Fibroblast of villous mesenchyme (primary cell): ENCODE data around the gene STK32B. TPM values are rescaled to one million over a fixed set of nuclear protein-coding genes. Genes with fewer than 3 reads are reported as not detected.

Experiments
- DNase-seq: peaks from one replicate; pipeline ENCODE4 v3.0.0-alpha.2; 2010; ENCODE audit warnings: low read depth
- H3K4me3 ChIP-seq: 2 replicates; pipeline ENCODE4 v1.5.1; 2011; ENCODE audit warnings: low read depth, mild to moderate bottlenecking, low read length
- CTCF ChIP-seq: IDR thresholded peaks from 2 replicates; pipeline ENCODE4 v1.5.1; 2012; ENCODE audit warnings: low read depth, mild to moderate bottlenecking, low read length; ENCODE audit not compliant: insufficient read depth
- total RNA-seq: library from RNA; depleted of rRNA; stranded (reverse); fragments of >200 nt; gene quantifications from 2 replicates; pipeline ENCODE4 v1.2.3, GENCODE V29; 2012

STK32B gene
- total RNA-seq, 1 donor = 2.6 TPM

GRCh38 chr4:5134620-5135019, 83.3 kb downstream of the STK32B start:
- DNase-seq = no peak
- H3K4me3 ChIP-seq = no peak overlapping the region
- no peak for TF ChIP-seq CTCF

DNA sequence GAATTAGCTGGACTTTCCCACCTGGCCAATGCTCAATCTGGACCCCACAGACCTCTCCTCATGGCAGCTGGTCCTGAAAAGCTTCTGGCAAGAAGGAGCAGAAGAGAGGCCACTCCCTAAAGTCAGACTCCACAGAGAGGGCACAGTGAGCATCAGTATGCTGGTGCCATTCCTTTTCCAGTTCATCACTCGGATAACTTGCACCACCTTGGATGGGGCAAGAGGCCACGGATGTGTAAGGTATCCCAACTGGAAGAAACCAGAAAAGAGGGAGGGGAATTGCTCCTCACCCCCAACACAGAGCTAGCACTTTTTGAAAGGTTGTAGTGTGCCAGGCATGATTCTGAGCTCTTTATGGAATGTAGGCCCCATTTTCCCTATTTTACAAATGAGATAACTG, 85.9 kb downstream of the STK32B start:
- DNase-seq = no peak
- H3K4me3 ChIP-seq = no peak overlapping the region
- TF ChIP-seq CTCF = no peak

GRCh38 chr4:5137927-5138326, 86.6 kb downstream of the STK32B start:
- no peak for DNase-seq
- no peak overlapping the region for H3K4me3 ChIP-seq
- no peak for TF ChIP-seq CTCF

- DNase-seq = no peak
- H3K4me3 ChIP-seq = no peak overlapping the region
- TF ChIP-seq CTCF = no peak
Observed at GRCh38 chr4:5138389-5138788, 87.1 kb downstream of the STK32B start.

- H3K4me3 ChIP-seq = no peak overlapping the region
- no peak for DNase-seq
- TF ChIP-seq CTCF = no peak
Observed at GRCh38 chr4:5139141-5139540, 87.9 kb downstream of the STK32B start.

DNA sequence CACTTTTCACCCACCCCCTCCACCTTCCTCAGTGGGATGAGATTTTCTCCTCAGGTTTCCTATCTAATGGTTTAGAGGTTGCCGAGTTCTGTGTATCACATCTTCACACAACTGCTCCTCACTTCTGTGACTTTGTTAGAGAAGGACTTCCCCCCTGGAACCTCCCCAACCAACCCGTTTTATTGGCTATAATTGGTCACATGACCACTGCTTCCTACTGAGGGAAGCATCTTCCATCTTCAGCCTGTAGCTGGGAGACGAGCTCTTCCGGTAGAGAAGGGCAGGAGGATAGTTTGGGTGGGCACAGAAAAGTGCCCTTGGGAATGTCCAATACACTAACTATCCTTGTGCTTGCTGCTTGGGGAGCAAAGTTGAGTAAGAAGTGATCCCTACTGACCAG, 90.5 kb downstream of the STK32B start:
- no peak for DNase-seq
- no peak for TF ChIP-seq CTCF
- no peak overlapping the region for H3K4me3 ChIP-seq

DNA sequence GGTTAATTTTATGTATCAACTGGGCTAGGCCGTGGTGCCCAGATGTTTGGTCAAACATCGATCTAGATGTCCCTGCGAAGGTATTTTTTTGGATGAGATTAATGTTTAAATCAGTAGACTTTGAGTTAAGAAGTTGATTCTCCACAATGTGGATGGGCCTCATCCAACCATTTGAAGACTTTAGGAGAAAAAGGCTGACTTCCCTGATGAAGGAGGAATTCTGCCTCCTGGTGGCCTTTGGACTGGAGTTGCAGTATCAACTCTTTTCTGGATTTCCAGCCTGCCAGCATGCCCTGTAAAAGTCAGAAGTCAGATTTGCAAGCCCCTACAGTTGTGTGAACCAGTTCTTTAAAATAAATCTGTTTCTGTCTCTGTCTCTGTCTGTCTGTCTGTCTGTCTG, 91.4 kb downstream of the STK32B start:
- DNase-seq = peak; percentile 64
- no peak overlapping the region for H3K4me3 ChIP-seq
- TF ChIP-seq CTCF = peak; percentile 67
